Fibroblast of skin of left quadriceps (primary cell): ENCODE results near the gene PCGF3.
"Not testable (repeated sequence)": the region's sequence is repeated elsewhere in the genome, so short reads cannot be mapped to it uniquely, and the experiment has no call there.

Experiments
- DNase-seq, 2 experiments: peaks; one replicate each; pipeline ENCODE4 v3.0.0-alpha.2; 2013; ENCODE audit warnings: low read depth in 2 of 2

The PCGF3 gene

DNA sequence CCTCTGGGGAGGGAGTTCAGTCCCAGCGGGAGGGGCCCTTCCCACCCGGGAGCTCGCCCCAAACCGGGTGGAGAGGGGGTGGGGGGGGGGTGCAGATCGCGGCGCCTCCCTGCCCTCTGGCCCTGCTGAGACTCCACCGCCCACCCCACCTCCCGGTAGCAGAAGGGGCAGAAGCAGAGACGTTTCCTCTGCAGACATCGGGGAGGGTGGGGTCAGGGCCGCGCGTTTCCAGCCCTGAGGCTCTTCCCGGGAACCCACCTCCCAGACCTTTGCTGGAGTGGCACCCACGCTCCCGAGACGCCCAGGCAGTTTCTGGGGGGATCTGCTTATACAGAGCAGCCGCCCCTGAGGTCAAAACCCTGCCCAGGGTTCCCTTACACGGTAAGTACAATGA, 90.1 kb downstream of the PCGF3 start:
- no peak for DNase-seq

DNA sequence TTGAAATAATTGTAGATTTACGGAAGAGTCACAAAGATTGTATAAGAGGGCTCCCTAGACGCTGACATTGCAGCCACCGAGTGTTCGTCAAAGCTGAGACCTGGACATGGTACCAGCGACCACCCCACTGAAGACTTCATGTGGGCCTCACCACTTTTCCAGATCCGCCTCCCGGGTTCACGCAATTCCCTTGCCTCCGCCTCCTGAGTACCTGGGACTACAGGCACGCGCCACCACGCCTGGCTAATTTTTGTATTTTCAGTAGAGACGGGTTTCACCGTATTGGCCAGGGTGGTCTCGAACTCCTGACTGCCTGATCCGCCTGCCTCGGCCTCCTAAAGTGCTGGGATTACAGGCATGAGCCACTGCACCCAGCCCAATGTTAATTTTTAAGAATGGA, 90.6 kb downstream of the PCGF3 start:
- no peak for DNase-seq

DNA sequence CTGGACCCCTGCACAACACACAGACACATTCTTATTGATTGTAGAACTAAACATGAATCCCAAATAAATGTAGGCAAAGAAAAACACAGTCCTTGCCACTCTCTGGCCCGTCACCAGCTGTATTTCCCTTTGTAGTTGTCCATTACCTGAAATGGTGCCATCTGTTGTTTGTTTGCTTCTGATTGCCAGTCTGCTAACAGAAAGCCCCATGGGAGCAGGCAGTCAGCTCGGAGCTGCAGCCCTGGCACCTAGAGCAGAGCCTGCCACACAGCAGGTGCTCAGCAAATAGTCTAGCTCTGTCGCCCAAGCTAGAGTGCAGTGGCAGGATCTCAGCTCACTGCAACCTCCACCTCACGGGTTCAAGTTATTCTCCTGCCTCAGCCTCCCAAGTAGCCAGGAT, 91.4 kb downstream of the PCGF3 start:
- DNase-seq: no peak

DNA sequence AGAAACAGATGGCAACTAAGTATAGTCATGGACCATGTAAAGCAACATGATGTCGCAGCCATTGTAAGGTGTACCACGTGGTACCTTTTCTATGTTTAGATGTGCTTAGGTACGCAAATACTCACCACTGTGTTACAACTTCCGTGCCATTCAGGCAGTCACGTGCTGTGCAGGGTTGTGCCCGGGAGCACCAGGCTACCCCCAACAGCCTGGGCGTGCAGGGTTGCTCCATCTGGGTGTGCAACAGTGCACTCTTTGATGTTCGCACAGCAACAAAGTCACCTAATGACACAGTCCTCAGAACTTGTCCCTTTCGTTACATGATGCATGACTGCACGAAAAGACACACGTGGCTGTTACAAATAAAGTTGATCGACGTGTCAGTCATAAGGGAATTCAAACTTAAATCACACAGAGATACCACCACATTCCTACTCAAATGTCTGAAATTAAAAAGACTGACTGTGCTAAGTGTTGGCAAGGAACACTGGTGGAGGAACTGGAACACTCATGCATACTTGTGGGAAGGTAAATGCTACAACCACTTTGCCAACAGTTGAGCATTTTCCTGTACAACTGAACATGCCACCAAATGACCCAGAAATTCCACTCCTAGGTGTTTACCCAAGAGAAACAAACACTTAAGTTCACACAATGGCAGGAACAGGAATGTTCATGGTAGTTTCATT, 95.9 kb downstream of the PCGF3 start:
- no peak for DNase-seq

DNA sequence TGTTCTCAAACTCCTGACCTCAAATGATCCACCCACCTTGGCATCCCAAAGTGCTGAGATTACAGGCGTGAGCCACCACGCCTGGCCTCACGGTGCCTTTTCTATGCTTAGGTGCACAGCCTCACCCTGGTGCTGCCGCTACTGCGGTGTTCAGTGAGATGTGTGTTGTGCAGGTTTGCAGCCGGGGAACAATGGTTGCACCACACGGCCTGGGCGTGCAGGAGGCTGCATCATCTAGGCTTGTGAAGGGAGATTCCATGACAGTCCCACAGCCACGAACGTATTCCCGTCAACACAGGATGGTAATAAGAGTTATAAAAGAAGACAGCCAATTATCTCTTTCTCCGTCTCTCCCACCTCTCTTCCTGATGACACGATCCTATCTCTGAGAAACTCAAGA, 98.3 kb downstream of the PCGF3 start:
- DNase-seq: no peak

DNA sequence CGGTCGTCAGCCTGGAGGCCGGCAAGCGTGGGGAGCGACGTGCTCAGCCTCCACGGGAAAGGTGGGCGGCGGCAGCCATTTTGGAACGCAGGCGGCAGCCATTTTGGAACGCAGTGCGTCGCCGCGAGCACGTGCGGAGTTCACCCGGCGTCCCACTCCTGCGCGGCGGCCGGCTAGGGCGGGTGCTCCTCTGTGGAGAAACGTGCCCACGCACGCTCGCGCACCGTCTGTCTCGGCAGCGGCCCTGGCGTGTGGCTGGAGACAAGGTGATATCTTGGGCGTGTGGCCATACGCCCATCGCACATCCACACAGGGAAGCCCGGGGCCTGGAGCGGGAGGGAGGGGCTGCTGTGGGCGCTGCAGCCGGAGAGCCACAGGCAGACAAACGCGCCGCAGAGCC, 99.2 kb downstream of the PCGF3 start:
- DNase-seq: no peak

DNA sequence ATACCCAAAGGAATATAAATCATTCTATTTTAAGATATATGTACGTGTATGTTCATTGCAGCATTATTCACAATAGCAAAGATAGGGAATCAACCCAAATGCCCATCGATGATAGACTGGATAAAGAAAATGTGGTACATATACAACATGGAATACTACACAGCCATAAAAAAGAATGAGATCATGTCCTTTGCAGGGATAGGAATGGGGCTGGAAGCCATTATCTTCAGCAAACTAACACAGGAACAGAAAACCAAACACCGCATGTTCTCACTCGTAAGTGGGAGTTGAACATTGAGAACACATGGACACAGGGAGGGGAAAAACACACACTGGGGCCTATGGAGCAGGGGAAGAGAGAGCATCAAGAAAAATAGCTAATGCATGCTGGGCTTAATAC, 101.3 kb downstream of the PCGF3 start:
- DNase-seq: not testable (repeated sequence)

DNA sequence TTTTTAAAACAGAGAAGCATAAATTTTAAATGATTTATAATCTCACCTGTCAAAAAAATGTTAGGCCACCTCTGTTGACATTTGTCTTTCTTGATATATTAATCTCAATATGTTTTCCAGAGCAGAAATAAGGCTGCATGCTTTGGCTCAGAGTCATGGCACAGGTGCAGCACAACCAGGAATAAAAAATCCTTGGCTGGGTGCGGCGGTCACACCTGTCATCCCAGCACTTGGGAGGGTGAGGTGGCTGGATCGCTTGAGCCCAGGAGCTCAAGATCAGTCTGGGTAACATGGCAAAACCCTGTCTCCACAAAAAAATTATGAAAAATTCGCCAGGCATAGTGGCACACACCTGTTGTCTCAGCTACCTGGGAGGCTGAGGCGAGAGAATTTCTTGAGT, 102.2 kb downstream of the PCGF3 start:
- DNase-seq: no peak

DNA sequence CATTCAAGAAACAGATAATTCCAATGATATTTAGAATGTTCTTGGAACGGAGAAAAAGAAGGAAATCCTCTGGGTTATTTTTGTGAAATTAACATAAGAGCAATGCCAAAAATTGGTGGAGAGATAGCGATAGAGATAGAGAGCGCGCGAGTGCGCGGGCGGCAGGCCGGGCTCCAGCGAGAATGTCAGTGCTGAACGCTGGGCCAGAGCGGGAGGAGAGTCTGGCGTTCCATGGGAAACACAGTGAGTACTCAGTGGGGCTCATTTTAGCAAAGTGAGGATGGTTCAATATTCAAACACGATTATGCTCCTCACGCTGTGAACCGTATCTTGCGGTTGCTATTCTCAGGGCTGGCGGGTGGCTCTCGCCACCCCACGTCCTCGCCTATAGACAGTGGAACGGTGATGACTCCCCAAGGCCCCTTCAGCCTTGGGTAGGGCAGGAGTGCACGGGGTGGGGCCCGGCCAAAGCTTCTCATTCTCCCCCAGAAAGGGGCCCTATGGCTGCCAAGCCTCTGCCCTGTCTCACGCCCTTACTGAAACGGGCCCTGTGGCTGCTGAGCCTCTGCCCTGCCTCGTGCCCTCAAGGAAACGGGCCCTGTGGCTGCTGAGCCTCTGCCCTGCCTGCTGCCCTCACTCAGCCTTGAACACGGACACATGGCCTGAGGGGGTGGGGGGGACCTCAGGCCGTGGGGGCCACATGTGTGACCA, 103.4 kb downstream of the PCGF3 start:
- DNase-seq: no peak

DNA sequence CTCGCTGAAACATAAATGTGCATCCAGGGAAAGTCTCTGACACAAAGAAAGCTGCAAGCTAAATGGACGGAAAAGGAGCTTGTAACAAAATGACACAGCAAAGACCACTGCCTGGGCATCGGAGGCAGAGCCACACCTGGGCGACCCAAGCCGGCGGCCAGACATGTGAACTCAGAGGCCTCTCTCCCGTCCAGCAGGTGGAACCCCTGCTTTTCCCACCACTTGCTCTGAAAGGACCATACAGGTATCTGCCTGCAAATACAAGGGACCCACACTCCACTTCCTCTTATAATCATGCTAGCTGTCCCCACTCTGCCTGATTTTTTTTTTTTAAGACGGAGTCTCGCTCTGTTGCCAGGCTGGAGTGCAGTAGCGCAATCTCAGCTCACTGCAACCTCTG, 108.3 kb downstream of the PCGF3 start:
- DNase-seq: no peak

DNA sequence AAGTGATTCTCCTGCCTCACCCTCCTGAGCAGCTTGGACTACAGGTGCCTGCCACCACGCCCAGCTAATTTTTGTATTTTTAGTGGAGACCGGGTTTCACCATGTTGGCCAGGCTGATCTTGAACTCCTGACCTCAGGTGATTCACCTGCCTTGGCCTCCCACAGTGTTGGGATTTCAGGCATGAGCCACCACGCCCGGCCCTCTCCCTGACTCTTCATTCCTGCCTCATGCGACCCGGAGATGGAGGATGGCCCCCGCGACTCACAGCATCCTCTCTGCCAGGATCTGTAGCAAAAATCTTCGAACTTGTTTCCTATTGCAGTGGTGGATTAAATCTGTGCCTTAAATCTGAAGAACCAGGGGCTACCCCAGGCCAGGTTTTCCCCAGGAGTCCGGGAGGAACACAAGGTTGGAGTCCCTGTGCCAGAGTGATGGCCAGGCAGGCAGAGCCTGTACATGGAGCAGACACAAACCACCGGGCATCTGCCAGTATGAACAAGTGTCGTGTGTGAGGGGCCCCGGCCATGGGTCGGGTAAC, 108.7 kb downstream of the PCGF3 start:
- no peak for DNase-seq

DNA sequence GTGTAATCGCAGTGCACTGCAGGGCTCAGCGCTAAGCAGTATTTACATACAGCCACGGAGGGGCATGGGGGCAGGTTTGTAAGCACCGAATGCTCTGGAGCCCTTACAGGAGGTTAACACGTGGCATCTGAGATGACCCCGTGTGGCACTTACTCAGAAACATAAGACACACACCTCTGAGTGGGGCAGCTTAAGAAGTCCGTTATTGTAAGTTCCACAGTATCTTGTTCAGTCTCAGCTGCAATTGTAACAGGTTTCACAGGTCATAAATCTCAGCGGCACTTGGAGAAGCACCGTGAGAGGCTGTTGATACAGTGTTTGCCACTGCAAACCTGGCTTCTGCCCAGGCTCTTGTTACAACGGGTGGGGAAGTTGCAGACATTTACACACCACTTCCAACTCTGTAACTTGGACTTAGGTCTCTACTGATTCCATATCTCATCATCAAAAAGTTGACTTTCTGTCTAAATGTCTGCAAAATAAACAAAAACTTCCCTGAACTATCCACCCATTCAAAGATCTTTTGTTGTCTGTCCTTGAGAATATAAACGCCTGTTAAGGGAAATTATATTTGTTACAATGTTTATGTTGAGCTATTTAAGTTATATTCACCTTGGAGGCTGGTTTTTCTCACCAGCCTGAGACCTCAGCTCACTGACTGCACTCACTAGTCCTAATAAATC, 110.0 kb downstream of the PCGF3 start:
- no peak for DNase-seq

DNA sequence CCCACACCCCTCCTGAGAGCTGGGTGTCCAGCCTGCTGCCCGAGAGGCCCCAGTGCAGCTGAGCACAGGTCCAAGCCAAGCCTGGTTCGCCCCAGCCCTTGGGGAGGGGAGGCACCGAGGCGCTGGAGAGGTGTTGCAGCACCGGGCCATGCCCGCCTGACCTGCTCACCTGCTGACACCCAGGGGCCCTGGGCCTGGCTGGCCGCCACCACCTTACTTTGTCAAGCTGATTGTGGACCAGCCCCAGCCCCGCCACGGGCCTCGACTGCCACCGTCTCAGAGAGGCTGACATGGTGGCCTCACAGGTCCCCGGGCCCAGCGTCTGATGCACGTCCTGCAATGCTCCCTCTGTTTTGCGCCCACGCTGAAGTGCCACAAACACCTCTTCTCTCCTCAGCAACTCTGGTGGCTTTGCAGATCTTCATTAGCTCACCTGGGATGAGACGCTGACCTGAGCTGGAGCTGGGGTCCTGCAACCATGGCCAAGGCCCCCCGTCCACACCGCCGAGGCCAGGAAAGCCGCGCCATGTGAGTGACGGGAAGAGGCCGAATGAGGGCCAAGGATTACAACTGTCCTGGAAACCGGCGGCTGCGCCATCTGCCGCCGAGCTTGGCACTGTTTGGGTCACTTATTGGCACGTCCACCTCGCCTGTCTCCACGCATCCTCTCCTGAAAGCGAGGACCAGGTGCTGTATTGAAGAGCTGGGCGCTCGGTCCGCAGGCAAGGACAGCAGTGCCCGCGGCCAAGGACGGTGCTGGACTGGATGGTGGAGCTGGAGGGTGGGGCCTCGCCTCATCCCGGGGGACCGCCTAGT, 112.7 kb downstream of the PCGF3 start:
- no peak for DNase-seq

DNA sequence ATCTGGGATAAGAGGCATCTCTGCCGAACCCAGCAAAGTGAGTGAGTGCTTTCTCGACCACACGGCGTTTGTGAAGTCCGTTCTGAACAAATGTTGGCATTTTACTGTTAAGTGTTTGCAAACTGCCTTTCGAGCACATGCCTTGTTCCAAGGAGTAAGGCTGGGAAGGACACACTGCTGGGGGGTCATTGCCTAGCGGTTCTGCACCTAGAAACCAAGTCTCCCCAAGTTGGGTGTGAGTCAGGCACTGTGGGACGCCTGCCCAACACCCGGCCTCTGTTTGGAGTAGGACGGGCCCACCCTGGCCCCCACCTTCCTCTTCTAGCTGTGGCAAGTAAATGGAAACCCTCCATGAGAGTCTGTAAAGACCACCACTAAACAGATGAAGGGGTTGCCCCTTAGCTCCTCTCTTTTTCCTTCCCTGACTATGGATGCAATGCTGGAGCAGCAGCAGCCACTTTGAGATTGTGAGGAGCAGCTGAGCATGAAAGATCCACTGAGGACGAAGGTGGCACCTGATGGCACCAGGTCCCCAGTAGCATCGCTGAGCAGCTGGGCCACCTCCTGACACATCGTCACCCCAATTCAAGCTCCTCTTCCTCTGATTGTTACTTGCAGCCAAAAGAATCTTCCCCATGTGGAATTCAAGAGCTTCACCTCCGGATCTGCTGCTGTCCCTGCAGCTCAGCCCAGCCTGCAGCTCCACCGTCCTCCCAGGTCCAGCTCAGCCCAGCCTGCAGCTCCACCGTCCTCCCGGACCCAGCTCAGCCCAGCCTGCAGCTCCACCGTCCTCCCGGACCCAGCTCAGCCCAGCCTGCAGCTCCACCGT, 114.0 kb downstream of the PCGF3 start:
- no peak for DNase-seq
